HG03439 (cell line): ENCODE measurements around the gene ARL4C.

ENCODE experiments used
- ATAC-seq: cut with Tn5 transposase; IDR thresholded peaks from one replicate; pipeline ENCODE4 v1.9.1; 2021; ENCODE audit warnings: mild to moderate bottlenecking, moderate library complexity; ENCODE audit not compliant: unreplicated experiment

ARL4C gene

DNA sequence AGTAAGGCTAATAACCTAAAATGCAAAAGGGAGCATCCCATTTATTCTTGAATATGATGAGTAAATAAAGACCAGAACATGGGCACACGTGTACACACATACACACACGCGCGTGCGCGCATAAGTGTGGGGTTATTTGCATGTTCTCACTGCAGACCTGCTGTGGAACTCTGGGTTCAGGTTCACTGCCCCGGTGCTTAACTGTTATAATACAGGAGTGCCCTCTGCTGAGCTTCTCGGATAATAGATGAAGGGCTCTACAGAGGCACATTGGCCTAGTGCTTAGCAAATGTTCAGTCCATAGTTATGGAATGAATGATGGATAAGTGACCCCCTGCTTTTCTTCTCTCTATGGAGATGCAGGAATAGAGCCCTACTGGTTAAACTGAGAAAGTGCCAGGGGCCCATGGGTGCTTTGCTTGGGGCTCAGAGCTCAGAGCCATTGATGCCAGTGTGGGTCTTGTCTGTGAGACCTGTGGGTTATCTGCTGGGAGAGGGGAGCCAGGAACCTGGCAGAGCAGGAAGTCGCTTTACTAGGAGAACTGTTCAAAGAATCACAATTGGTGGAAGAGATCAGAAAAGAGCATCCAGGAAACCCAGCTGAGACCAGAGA lies 3.6 kb upstream of the ARL4C start:
- ATAC-seq: peak; percentile 46

DNA sequence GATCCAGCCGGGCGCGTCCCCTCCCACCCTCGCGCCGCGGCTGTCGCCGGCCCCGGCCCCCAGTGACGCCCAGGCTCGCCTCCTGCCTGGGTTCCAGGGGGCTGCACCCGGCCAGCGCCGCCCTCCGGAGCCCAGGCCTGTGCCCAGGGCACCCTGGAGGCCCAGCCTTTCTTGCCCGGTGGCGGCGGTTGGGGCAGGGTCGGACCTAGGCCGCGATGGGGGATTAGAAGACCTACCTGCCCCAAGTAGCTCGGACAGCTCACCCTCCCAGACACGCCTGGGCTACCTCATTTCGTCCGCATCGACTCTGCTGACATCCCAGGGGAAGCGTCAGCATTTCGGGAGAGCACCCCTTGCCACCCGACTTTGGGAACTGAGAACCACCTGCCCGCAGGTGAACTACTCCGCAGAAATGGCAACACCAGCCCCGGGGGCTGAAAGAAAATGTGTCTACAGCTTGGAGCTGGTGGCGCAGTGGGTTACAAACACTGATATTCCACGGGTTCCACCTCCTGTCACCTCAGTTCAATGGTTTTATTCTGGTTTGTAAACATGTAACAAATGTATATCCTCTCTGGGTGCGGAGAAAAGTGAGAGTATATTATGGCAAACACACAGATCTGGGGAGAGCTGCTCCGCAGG lies 834 bp upstream of the ARL4C start:
- ATAC-seq: no peak

DNA sequence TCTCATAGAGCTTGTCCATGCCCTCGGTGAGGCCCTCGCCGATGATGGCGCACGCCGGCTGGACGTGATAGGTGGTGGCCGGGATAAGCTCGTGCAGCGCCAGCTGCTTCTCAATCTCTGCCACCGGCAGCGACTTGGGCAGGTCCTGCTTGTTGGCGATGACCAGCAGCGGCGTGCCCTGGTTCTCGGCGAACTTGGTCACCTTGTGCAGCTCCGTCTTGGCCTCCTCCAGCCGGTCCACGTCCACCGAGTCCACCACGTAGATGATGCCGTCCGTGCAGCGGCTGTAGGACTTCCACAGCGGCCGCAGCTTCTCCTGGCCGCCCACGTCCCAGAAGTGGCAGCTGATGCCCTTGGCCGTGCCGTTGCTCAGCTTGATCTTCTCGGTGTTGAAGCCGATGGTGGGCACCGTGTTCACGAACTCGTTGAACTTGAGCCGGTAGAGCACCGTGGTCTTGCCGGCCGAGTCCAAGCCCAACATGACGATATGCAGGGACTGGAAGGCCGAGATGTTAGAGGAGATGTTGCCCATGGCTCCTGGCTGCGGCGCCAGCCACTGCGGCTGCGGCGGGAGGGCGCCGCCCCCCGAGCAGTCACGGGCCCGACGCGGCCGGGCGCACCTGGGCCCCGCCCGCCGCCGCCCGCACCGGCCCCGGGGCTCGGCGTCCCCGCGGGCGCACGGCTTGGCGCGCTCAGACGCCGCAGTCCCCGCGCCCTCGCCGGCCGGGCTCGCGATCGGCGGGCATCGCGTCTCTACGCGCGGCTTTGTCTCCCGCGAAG lies 636 bp downstream of the ARL4C start:
- peak; percentile 53 for ATAC-seq

DNA sequence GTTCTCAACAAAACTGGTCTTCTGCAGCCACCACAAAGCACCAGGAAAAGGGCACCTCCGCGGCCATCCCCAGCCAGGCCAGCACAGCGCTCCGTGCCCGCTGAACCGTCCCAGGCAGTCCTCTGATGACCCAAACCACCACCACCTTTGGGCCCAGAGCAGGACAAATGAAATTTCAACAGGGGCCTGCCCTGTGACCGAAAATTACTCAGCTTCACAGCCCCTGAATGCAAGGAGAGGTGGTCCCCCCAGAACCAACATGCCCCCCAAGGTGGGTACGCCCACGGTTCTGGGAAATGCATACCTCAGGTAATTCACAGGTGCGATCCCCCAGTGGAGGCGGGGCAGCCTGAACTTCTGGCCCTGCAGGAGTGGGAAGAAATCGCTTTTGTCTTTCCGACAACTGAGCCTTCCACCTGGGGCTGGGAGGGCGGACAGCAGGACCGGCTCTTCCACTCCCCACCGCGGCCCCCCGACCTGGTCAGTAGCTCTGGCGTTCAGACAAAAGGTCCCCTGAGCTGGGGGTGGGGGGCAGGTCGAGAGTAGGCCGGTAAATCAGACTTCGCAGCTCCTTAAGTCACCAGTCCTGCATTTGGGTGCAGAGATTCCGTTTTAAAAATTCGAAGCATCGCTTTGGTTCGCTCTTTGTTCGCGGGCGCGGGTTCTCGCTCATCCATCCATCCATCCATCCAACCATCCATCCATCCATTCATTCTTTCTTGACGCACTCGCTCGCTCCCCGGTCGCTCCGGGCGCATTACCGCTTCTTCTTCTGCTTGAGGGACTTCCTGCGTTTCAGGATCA lies 1.4 kb downstream of the ARL4C start:
- ATAC-seq: no peak

DNA sequence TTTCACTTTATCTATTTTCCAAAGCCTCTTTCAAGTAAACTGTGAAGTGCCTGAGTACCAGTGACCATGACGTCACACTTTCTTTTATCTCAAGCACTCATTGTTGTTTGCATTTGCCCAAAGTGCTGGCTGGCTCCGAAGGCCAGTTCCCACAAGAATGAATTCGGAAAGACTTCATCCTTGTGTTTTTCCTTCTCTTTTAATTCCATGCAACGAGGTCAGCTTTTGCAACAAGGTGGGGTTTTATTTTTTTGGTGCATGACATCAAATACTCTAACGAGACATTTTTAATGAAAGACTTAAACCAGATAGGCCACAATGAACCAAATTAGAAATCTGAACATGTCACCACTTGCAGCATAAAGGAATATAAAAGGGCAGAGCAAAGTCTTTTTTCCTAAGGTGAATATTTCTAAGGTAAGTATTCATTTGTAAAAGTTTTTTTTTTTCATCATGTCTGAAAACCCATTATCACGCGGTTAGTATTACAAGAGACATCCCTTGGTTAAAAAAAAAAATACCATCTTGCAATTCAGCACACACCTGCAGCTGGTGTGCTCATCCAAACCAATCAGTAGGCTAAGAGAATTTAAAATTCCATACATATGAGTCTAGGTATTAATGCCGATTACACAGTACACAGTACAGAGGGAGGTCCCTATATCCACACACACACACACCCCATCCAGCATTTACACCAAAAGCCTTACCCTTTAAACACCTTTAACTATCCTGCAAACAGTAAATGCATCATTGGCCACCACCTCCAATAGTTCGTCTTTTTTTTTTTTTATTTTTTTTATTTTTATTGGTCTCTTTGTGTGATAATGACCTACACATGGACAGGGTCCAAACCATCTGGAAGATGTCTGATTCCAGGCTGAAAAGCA lies 2.3 kb downstream of the ARL4C start:
- no peak for ATAC-seq

DNA sequence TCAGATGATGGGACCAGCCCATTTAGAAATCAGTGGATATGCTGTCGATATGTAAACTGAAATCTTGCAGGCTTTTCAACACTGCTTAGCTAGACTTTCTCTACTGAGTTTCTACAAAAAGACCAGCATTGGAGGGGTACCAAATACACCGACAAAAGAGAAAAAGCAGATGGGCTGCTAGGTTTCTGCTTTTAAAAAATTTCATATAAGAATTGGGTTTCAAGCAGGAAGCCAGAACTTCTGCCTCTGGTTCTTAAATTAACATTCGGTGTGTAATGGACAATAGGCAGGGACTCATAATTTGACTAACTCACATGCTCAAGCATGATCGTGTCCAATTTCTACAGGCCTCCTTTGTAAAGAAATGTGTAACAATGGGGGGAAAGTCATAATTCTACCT lies 3.1 kb downstream of the ARL4C start:
- no peak for ATAC-seq

DNA sequence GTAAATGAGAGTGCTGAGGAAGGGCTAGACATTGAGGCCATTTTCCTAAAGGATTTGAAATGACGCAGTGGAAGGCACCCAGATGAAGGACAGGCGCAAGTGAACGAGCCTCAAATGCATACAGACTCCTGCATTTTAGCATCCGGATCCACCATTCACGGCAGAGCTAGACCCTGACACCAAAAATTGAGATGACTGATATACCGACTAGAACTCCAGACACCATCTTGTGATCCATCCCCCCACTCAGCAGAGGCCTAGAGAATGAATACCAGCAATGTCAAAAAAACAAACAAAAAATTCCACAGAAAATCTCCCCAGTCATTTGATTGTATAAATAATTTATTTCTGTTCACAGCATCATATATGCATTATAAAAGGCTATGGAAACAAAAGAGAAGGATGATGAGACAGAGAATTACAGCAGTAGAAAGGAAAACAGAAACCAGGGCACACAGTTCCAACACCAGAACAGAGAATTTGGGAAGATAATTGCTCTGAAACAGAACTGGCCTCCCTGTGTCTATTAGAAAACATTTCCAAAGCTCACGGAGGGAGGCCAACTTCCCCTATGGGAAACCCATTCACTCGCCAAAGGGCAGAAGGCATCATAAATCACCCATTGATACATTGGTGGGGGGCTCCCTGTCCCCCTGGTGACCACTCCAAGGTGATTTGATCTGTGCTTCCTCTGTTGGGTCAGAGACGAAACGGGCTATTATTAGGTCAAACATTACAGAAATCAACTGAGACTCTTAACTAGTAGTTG lies 4.0 kb downstream of the ARL4C start:
- no peak for ATAC-seq

DNA sequence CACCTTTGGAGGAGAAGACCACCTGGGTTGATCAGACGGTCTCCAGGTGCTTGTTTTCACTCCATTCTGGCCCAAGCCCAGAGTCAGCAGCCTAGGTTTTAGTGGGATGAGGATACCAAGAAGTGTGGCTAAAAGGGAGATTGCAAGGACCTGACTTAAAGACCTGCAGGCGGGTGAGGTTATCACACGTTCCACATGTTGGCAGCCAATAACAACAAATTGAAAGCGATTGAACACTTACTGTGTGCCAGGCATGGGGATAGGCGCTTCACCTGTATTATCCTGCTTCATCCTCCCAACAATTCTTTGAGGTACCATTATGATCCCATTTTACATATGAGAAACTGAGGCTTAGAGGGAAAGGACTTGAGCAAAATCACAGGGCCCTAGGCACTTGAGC lies 5.0 kb downstream of the ARL4C start:
- no peak for ATAC-seq

DNA sequence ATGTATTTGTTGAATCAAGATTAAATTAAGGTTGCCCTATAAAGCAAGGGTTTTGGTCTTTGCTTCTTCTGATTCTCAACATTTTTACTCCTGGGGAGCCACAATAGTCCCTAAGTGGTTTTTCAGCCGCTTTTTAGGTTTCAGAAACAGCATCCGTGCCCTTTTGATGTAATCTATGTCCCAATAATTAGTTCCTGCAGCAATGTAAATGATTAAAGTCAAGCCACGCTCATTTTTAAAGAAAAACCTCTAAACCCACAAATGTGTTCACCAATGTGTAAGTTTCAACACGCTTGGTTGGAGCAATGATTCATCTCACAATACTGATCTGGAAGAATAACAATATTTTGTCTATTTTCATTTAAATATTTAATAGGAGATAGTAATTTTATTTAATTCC lies 5.6 kb downstream of the ARL4C start:
- no peak for ATAC-seq

DNA sequence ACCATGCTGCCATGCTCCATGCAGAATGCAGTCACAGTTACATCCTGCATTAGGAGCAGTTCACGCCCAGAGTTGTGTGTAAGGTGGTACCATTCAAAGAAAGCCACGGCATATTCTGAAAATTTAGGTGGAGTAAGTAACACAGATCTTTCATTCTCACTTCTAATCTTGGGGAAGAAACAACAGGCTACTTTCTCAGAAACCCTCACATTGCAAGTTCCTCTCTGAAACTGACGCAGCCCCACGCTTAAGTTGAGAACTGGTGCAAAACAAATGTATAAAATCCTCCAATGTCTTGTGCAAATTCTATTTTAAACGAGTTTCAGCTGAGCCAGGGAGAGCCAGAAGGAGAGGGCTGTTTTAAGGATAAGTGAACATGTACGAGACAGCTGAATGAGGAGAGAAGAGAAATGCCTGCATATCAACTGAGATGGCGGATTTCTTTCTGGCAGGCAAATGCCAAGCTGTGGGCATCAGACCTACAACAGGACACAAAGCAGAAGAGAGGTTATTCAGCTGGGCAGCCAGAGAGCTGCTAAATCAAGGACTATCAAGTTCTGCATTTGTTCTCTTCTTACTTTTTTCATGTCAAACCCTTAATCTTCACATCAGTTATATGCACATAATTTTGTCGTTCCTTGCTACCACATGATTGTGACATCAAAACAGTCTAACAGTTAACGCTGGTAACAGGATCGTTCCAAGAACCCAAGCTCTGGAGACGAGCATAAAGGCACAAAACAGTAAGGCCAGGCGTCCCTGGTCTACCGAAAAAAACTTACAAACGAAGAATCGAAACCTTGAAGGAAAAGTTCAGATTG lies 6.4 kb downstream of the ARL4C start:
- no peak for ATAC-seq

DNA sequence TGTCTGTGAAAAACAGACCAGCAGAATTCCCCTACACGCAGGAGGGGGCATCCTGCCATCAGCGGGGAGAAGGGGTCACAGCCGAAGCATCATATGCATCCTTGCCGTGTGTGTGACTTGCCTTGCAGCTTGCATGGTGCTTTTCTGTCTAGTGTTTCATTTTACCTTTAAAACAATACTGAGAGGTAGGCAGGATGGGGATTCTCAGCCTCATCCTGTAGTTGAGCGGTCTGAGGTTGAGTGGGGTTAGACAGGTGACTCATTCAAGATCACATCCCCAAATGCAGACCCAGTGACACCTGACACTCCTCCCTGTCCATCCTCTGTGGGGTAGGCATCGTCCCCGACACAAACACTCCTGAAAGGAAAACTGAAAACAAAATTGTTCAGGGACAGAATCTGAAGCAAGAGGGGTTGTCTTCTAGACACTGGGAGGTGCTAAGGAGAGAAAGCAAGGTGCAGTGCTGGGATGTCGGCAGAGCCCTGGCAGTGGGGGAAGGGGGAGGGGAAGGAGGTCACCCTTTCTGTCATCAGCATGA lies 7.9 kb downstream of the ARL4C start:
- ATAC-seq: no peak

DNA sequence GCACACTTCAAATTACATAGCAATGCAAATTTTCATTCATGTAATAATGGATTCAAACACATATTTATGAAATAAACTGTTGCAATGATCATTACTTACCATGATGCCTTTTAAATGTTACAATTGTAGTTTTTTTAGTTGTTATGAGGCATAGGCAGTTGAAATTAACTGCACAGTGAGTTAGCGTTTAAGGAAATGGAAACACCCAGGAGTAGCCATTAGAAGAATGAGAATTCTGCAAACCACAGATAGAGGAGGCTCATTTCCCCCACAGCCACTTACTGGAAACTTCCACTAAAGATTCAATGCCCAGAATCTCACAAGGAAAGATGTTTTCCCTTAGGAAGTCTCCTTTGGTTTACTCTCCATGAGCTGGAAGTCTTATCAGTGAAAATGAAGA lies 8.4 kb downstream of the ARL4C start:
- ATAC-seq: no peak

DNA sequence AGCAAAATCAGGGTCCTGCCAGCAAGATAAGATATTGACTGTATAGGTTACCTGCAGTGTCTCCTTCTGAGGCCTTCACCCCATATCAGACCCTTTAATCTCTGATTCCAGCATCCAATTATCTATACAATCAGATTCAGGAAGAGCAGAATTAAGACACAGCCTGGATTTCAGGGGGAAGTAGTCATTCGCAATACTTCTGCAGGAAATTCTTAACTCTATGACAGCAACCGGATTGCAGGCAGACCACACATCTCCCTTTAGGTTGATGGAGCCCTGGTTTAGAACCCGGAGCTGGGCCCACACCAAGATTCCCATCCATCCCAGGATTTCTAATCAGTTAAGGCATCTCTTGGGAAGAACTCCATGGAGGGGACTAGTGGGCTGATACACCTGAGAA lies 9.5 kb downstream of the ARL4C start:
- no peak for ATAC-seq

DNA sequence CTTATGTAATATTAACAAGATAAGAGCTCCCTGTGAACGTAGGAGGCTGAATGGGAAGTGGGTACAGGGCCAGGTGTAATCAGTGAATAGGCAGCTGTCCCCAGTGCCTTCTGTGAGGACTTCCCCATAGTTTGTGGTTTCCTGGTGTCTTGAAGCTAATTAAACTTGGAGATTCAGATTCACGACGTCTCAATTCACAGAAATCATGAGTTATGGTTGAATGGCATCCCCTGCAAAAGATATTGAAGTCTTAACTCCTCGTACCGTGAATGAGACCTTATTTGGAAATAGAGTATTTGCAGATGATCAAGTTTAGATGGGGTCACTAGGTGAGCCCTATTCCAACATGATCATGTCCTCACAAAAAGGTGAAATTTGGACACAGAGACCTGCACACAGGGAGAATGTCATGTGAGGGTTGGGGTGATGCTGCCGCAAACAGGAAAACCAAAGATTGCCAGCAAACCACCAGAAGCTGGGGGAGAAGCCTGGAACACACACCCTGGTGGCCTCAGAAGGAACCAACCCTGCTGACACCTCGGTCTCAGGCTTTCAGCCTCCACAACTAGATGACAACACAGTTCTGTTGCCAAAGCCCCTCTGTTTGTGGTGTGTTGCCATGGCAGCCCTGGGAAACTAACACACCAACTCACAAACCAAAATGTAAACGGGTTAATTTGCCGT lies 13.2 kb downstream of the ARL4C start:
- no peak for ATAC-seq

DNA sequence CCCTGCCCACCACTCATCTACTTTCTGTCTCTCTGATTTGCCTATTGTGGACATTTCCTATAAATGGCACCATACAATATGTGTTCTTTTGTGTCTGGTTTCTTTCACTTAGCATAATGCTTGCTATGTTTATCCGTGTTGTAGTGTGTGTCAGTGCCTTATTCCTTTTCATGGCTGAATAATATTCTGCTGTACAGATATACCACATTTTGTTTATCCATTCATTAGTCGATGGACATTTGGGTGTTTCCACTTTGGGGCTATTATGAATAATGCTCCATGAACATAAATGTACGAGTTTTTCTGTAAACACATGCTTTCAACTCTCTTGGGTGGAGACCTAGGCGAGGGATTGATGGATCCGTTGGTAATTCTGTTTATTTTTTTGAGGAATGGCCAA lies 15.6 kb downstream of the ARL4C start:
- ATAC-seq: no peak

DNA sequence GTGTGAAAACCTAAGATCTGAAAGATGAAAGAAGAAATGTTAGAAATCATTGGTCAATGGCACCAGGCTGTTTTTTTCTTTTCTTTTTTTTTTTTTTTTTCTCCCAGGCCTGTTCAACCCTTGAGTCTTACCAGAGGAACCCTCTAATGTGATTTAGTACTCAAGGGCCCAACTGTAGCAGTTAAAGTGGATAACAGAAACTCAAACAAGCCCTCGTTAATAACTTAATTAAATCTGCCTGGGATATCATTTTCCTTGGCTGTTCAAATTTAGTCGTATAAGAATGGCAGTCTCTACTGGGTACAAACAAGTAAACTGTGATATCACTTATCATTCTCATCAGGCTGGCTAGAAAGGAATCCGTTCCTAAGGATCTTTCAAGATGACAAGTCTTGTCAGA lies 16.5 kb downstream of the ARL4C start:
- ATAC-seq: no peak

DNA sequence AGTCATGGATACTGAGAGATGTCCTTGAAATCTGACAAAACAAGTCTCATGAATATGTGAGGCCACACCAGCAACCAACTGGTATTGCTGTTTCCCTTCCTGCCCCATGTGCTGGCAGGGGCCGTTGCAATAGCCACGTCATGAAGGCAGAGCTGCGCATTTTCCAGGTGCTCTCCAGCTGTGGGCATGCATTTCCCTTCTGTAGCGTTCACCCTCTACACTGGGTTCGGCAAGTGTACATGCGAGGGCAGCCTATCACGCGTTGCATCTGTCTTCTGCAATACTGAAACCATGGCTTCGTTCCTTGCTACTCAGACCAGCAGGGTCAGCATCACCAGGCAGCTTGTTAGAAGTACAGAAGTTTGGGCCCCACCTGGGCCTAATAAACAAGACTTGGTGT lies 17.4 kb downstream of the ARL4C start:
- ATAC-seq: no peak
